ENCODE results near the gene VAT1L. TPM values are rescaled to one million over a fixed set of nuclear protein-coding genes. Genes with fewer than 3 reads are reported as not detected.

VAT1L gene
- total RNA-seq, 1 experiment from 2014 or later = 0.10 TPM

- no peaks in the 10 kb centered on the region for H3K36me3 ChIP-seq (ENCODE audit: control insufficient read depth in 1 of 2, insufficient read depth in 2 of 2, low read length in 2 of 2)
- no peaks in the 10 kb centered on the region for H4K20me1 ChIP-seq (ENCODE audit: insufficient read depth)
- no peak overlapping the region for H2AFZ ChIP-seq (ENCODE audit: low read depth, low read length, poor library complexity, severe bottlenecking)
- no peak overlapping the region for H3K27ac ChIP-seq (ENCODE audit: low read depth, low read length)
- H3K9me2 ChIP-seq (ENCODE audit: insufficient read depth) = no peaks in the 10 kb centered on the region
- H3K4me3 ChIP-seq (replicated peaks in 1 of 2; ENCODE audit: low read depth in 1 of 2, low read length in 2 of 2) = no peak overlapping the region
- peaks cover 39% of the 10 kb centered on the region for H3K27me3 ChIP-seq (ENCODE audit: insufficient read depth, low read length)
- ChIA-PET RAD21 (ENCODE audit: low non-redundant PET in 1 of 2, low total read pairs in 2 of 2, uncharacterized antibody in 2 of 2, unreplicated experiment in 2 of 2) (interaction anchor here in 1 of 2 experiments (0.7 kb wide), 1 partner anchor 68 kb away, joined by 4 read pairs; no protein-coding TSS in a partner anchor), CTCF (no interaction called here), POLR2A (no interaction called here)
- no peaks in the 10 kb centered on the region for H3K9me3 ChIP-seq (ENCODE audit: control insufficient read depth in 1 of 2, insufficient read depth in 1 of 2, low read depth in 1 of 2, low read length in 2 of 2)
- no peaks in the 10 kb centered on the region for H3K4me1 ChIP-seq (ENCODE audit: control insufficient read depth in 1 of 2, insufficient read depth in 2 of 2, low read length in 2 of 2)
- no TSS peak for BruUV-seq (replicated peaks)
- DNase-seq (ENCODE audit: low read depth, low spot score) (no peak), ATAC-seq (no peak)
- no peaks in the 10 kb centered on the region for H3K79me2 ChIP-seq (ENCODE audit: insufficient read depth, low read length)
- no peak overlapping the region for H3K4me2 ChIP-seq (ENCODE audit: low read length)
- intact Hi-C loops (cut with micrococcal nuclease) = no loop called here
- H3K9ac ChIP-seq (ENCODE audit: low read length) = no peak overlapping the region
- TF ChIP-seq EGR1 (IDR thresholded peaks at IDR 0.05; ENCODE audit: low read depth) (no peak), ZNF274 (IDR thresholded peaks at IDR 0.05; ENCODE audit: low read depth, low read length) (no peak), REST (IDR thresholded peaks at IDR 0.05; ENCODE audit: low read depth) (peak; percentile 46), POLR2A (IDR thresholded peaks at IDR 0.05; ENCODE audit: borderline replicate concordance, extremely low read depth, insufficient read depth, insufficient read length) (no peak), ELF1 (IDR thresholded peaks at IDR 0.05; ENCODE audit: borderline replicate concordance, low read depth) (no peak), TCF7L2 (IDR thresholded peaks at IDR 0.05; ENCODE audit: borderline replicate concordance, extremely low read depth, insufficient read depth, insufficient read length) (no peak)
Measured at GRCh38 chr16:77974883-77975282, 186.5 kb downstream of the VAT1L start.

- no peaks in the 10 kb centered on the region for H4K20me1 ChIP-seq (ENCODE audit: insufficient read depth)
- no TSS peak for BruUV-seq (replicated peaks)
- no peaks in the 10 kb centered on the region for H3K36me3 ChIP-seq (ENCODE audit: control insufficient read depth in 1 of 2, insufficient read depth in 2 of 2, low read length in 2 of 2)
- H3K4me3 ChIP-seq (replicated peaks in 1 of 2; ENCODE audit: low read depth in 1 of 2, low read length in 2 of 2) = no peak overlapping the region
- H3K9me2 ChIP-seq (ENCODE audit: insufficient read depth) = no peaks in the 10 kb centered on the region
- ChIA-PET CTCF (no interaction called here), RAD21 (ENCODE audit: low non-redundant PET in 1 of 2, low total read pairs in 2 of 2, uncharacterized antibody in 2 of 2, unreplicated experiment in 2 of 2) (no interaction called here), POLR2A (no interaction called here)
- no peak overlapping the region for H3K27ac ChIP-seq (ENCODE audit: low read depth, low read length)
- H3K79me2 ChIP-seq (ENCODE audit: insufficient read depth, low read length) = no peaks in the 10 kb centered on the region
- H3K9me3 ChIP-seq (ENCODE audit: control insufficient read depth in 1 of 2, insufficient read depth in 1 of 2, low read depth in 1 of 2, low read length in 2 of 2) = no peaks in the 10 kb centered on the region
- H3K27me3 ChIP-seq (ENCODE audit: insufficient read depth, low read length) = peaks cover 39% of the 10 kb centered on the region
- no peak for DNase-seq (ENCODE audit: low read depth, low spot score)
- TF ChIP-seq CTCF (IDR thresholded peaks at IDR 0.05 in 2 of 3, conservative IDR thresholded peaks at IDR 0.05 in 1 of 3; ENCODE audit: borderline replicate concordance in 1 of 3, insufficient read depth in 1 of 3, low read depth in 2 of 3, low read length in 2 of 3) (0 out of 6 replicates have a peak, but pooled peaks of 2 of the 3 experiments have one; percentile 3 to 24), ATF3 (IDR thresholded peaks at IDR 0.05) (no peak), POLR2AphosphoS5 (IDR thresholded peaks at IDR 0.05; ENCODE audit: low read depth, low read length) (no peak), EGR1 (IDR thresholded peaks at IDR 0.05; ENCODE audit: low read depth) (no peak), SP1 (IDR thresholded peaks at IDR 0.05; ENCODE audit: low read depth) (no peak), ZBTB33 (IDR thresholded peaks at IDR 0.05; ENCODE audit: extremely low read depth, insufficient replicate concordance, low read length) (no peak), POLR2A (IDR thresholded peaks at IDR 0.05; ENCODE audit: borderline replicate concordance, extremely low read depth, insufficient read depth, insufficient read length) (no peak)
- peak; percentile 44; the same call in 1 of the 2 replicates for ATAC-seq
- H3K4me2 ChIP-seq (ENCODE audit: low read length) = no peak overlapping the region
- no peaks in the 10 kb centered on the region for H3K4me1 ChIP-seq (ENCODE audit: control insufficient read depth in 1 of 2, insufficient read depth in 2 of 2, low read length in 2 of 2)
- H2AFZ ChIP-seq (ENCODE audit: low read depth, low read length, poor library complexity, severe bottlenecking) = no peak overlapping the region
- H3K9ac ChIP-seq (ENCODE audit: low read length) = no peak overlapping the region
- intact Hi-C loops (cut with micrococcal nuclease) = no loop called here
Measured at GRCh38 chr16:77975942-77976341, 187.6 kb downstream of the VAT1L start.
